Hair follicle dermal papilla cell (primary cell): ENCODE results near the gene FGF4. TPM values are rescaled to one million over a fixed set of nuclear protein-coding genes. Genes with fewer than 3 reads are reported as not detected.

Experiments used
- total RNA-seq: library from RNA; depleted of rRNA; stranded (reverse); fragments of >200 nt; gene quantifications from 2 replicates; pipeline ENCODE4 v1.2.3, GENCODE V29; 2012

FGF4 gene
- not detected in 2 replicates for total RNA-seq

GRCh38 chr11:69775163-69775755, at the start of gene FGF4:
TSS of gene FGF4 (minus strand) at chr11:69775341. CDS start at chr11:69775084, 257 bp downstream.

GRCh38 chr11:69818603-69819441, 43.7 kb upstream of the FGF4 start, which contains the start of gene FGF3:
TSS of gene FGF3 (minus strand) at chr11:69819416. CDS start at chr11:69818933, 483 bp downstream.

Other genes with a start within 250 kb of the FGF4 start
- gene CCND1, start 134.2 kb downstream of the FGF4 start, total RNA-seq = 179 and 332 TPM in 2 replicates
- gene LTO1, start 100.0 kb downstream of the FGF4 start, total RNA-seq = 17.5 and 24.5 TPM in 2 replicates
- not detected in 2 replicates for gene FGF19, start 71.3 kb downstream of the FGF4 start, total RNA-seq
- gene FGF3, start 44.1 kb upstream of the FGF4 start, total RNA-seq = not detected in 2 replicates